Measurements from ENCODE around the gene CYP11A1.

CYP11A1 gene

DNA sequence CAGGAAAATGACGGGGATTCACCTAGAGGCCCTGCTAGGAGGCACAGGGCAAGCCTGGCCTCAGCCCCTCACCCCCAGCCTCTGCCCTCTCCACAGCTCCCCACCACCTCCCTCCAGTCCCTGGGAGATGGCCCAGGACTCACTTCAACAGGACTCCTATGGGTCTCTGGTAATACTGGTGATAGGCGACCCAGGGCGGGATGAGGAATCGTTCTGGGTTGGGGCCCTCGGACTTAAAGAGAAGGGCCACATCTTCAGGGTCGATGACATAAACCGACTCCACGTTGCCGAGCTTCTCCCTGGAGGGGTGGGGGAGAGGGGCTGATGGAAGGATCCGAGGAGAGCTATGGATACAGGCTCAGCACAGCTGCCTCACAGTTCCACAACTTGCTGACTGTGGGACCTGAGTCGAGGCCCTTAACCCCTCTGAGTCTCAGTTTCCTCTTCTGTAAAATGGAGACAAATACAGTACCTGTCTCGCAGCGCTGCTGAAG, 19.6 kb downstream of the CYP11A1 start:
- no peak for DNase-seq (ENCODE audit: low read depth, low spot score)

DNA sequence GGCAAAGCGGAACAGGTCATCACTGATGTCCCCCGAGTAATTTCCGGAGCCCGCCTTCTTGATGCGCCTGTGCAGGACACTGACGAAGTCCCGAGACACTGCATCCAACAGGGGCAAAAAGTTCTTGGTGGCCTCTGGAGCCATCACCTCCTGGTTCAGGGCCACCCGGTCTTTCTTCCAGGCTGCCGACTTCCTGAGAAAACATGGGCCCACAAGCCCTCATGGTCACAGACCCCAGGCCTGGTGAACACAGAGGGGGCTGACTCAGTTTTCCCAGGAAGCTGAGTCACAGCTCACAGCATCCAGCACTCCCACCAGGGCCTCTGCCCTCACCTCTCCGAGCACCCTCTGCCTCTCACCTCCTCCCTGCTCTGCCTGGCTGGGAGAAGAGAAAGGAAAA, 22.4 kb downstream of the CYP11A1 start:
- no peak for DNase-seq (ENCODE audit: low read depth, low spot score)

GRCh38 chr15:74343797-74344127, 23.7 kb downstream of the CYP11A1 start:
- DNase-seq (ENCODE audit: low read depth, low spot score), result no peak

DNA sequence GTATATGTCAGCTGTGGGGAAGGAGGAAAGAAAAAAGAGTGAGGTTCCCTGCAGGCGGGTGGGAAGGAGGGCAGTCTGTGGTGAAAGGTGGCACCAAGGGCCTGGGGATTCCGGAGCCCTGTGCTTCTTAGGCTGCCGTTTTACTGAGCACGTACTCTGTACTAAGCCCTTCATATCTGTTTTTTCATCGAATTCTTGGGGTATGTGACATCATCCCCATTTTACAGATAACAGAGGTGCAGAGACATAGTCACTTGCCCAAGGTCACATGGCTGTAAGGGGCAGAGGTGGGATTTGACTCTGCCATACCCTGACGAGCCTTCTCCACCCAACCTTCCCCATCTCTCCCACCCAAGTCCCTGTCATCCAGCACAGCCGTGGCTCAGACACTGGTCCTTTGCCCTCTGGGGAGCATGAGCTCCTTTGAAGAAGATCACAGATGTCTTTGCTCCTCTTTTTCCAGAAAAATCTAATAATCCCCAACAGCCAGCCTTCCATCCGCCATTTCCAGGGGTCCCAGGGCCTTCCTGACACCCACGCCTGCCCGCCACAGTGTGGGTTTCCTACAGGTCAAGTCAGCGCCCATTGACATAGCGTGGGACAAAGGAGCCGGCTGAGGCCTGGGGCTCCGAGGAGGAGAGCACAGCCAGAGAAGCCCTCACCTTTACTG, 24.2 kb downstream of the CYP11A1 start:
- DNase-seq (ENCODE audit: low read depth, low spot score), result no peak

GRCh38 chr15:74340150-74340549, 27.3 kb downstream of the CYP11A1 start:
- no peak for DNase-seq (ENCODE audit: low read depth, low spot score)

GRCh38 chr15:74339371-74339770, 28.1 kb downstream of the CYP11A1 start:
- no peak for DNase-seq (ENCODE audit: low read depth, low spot score)

GRCh38 chr15:74338676-74339075, 28.8 kb downstream of the CYP11A1 start:
- no peak for DNase-seq (ENCODE audit: low read depth, low spot score)

DNA sequence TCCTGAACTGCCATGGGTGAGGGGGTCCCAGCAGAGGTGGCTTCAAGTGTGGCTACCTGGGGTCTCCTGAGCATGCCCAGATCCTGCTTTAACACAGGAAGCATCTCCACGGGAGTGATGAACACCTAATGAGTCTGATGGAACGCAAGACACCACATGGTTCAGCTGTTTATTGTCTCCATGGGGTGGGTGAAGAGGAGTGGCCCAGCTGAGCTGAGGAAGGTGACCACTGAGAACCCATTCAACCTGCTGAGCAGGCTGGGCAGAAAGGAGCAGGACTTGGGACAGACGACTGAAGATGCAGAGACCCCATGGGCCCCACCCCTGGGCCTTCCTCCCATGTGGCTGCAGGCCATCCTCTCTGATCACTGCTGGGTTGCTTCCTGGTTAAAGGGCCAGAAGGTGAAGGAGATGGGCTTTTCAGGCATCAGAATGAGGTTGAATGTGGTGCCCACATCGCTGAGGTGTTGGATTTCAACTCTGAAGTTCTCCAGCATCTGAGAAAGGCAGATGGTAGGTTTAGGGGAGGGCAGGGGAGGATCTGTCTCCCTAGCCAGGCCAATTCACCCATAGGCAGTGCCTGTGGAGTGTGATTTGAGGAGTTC, 29.7 kb downstream of the CYP11A1 start:
- no peak for DNase-seq (ENCODE audit: low read depth, low spot score)

GRCh38 chr15:74337146-74337545, 30.3 kb downstream of the CYP11A1 start:
- no peak for DNase-seq (ENCODE audit: low read depth, low spot score)

DNA sequence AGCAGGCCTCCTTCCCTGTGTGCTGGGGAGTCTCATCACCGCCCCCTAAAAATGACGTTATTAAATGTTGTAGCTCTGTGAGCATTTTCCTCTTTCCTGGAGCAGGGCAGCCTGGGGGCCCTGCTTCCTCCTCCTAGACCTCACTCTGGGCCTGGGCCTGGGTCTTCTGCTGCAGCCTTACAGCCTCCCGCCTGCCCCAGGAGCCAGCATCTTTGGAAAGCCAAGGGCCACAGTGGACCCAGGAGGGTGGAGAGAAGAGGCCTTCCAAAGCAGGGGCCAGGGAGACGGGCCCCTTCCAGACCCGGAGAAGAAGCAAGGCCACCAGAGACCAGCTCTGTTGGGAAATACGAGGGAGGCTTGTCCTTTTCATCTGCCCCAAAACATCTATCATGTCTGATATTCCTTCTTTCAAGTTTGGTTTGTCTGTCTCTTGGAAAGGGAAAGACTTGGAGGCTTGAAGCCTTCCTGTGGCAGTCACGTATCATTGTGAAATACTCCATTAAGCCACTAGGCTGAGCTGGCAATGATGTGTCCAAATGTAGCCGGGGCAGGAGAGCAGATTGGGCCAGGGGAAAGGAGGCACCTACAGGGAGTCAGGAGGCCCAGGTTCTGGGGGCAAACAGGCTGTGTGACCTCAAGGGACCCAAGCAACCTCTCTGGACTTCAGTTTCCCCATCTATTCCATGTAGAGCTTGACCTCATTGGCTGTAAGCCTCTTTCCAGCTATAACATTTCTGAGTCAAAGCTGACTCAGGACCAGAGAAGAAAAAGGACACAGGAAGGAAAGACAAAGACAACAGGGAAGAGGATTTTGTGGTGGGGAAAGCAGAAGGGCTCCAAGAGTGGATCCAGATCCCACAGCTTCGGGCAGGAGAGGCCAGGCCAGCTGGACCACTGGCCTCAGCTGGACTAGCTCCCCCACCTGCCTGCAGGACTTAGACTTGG, 31.1 kb downstream of the CYP11A1 start:
- DNase-seq (ENCODE audit: low read depth, low spot score), result no peak

GRCh38 chr15:74335396-74335795, 32.0 kb downstream of the CYP11A1 start:
- no peak for DNase-seq (ENCODE audit: low read depth, low spot score)

DNA sequence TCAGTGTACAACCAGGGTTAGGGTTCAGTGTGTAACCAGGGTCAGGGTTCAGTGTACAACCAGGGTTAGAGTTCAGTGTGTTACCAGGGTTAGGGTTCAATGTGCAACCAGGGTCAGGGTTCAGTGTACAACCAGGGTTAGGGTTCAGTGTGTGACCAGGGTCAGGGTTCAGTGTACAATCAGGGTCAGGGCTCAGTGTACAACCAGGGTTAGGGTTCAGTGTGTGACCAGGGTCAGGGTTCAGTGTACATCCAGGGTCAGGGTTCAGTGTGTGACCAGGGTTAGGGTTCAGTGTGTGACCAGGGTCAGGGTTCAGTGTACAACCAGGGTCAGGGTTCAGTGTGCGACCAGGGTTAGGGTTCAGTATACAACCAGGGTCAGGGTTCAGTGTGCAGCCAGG, 33.3 kb downstream of the CYP11A1 start:
- no peak for DNase-seq (ENCODE audit: low read depth, low spot score)

DNA sequence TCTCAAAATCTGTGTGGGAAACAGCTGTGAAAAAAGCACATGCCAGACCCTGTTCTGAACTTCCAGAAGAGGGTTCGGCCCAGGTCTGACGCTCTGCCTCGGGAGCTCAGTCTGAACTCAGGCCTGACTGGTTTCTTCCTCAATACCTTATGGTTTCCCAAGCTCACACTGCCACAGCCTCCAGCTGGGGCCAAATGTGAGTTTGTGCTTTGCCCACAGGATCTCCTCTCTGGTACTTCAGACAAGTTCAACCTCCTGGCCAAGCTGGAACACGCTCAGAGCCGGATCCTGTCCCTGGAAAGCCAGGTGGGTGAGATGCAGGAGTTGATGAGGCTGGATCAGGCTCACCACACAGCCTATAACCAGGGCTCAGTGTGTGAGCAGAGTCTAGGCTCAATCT, 33.8 kb downstream of the CYP11A1 start:
- DNase-seq (ENCODE audit: low read depth, low spot score), result no peak

- no peak for DNase-seq (ENCODE audit: low read depth, low spot score)
These were observed 34.4 kb downstream of the CYP11A1 start for GRCh38 chr15:74333093-74333492.

DNA sequence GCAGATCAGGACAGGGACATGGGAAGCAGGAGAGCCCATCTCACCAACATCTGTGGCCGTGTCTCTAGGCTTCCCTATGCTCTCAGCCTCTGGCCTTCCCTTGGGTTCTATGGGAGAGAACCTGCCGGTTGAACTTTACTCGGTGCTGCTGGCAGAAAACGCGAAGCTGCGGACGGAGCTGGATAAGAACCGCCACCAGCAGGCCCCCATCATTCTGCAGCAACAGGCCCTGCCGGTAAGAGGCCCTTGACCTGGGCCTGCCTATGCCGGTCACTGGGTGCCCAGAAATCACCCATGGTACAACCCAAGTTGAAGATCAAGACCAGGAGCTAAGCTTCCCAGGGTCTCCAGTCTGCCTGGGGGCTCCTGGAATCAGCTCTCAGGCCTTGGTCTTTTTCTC, 34.8 kb downstream of the CYP11A1 start:
- DNase-seq (ENCODE audit: low read depth, low spot score), result no peak

DNA sequence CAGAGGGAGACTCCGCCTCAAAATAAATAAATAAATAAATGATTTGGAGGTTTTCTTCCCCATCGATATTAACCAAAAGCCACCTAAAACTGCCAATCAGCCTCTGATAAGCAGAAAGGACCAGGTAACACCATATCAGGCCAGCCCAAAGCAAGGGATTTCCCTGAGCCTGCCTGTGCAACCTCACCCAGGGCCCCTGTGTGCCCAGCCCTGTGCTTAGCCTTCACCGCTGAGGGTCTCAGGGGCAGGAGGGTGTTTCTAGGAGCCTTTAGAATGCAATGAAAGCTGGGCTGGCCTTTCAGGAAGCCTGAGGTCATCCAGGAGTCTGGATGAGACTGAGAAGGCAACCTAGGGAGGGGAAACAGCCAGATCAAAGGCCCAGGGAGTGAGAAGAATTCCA, 35.4 kb downstream of the CYP11A1 start:
- no peak for DNase-seq (ENCODE audit: low read depth, low spot score)

DNA sequence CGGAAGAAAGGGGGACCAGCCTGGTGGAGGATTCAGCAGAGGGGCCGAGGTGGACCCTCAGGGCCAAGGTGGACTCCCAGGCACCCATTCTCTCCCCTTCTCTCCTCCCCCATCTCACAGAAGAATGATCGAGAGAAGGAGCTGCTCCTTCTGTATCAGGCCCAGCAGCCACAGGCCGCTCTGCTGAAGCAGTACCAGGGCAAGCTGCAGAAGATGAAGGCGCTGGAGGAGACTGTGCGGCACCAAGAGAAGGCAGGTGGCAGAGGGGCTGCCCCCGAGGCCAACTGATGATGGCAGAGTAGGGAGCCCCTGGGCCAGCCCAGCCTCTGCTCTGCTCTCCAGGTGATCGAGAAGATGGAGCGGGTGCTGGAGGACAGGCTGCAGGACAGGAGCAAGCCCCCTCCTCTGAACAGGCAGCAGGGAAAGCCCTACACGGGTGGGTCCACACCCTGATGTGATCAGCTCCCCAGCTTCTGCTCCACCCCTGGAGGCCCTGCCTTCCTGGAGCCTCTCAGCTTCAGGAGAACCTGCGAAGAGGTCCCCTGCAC, 36.5 kb downstream of the CYP11A1 start:
- no peak for DNase-seq (ENCODE audit: low read depth, low spot score)

- DNase-seq (ENCODE audit: low read depth, low spot score), result no peak
These were observed 39.0 kb downstream of the CYP11A1 start for GRCh38 chr15:74328331-74329056.

DNA sequence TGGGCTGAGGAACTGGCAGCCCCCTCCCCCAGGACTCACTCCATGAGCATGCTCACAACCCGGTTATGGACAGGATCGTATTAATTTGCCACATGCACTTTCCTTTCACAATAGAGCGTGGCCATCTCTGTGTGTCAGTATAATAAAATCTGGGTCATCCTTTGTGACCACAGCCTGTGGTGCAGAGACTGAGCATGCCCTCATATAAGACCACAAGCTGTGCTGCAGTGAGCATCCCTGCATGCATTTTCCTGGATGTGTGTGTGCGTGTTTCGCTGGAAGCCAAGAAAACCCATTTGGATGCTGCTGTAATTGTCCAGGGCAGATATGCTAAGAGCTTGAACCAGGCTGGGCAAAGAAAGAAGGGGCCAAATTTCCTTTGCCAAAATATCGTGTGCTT, 39.7 kb downstream of the CYP11A1 start:
- no peak for DNase-seq (ENCODE audit: low read depth, low spot score)

DNA sequence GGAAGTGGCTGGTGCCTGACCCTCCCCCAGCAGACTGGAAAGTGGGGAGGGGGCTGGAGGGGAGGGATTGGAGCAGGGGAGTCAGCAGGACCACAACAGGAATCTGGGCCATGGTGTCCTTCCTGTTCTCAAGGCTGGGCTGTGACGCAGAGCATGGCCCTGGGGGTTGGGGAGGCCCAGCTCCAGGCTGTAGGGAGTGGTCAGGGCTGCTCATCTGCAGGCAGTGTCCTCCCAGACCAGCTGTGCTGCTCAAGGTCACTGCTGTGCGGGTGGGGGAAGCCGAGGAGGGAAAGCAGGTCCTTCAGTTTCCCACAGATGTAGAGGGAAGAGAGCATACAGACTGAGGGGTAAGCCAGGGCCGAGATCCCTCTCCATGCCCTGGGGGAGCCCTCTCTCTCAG, 40.7 kb downstream of the CYP11A1 start:
- no peak for DNase-seq (ENCODE audit: low read depth, low spot score)

- DNase-seq (ENCODE audit: low read depth, low spot score), result no peak
These were observed 42.7 kb downstream of the CYP11A1 start for GRCh38 chr15:74324714-74325113.
